CD14-positive monocyte (primary cell): ENCODE measurements around the gene DOK4. TPM values are rescaled to one million over a fixed set of nuclear protein-coding genes. Genes with fewer than 3 reads are reported as not detected.

Experiments used
- DNase-seq, 3 donors: peaks; one replicate each; pipeline ENCODE4 v3.0.0-alpha.2; 2011 to 2022
- H2AFZ ChIP-seq: 2 replicates; pipeline ENCODE4 v1.6.0; 2012; ENCODE audit warnings: mild to moderate bottlenecking, low read depth, low read length, inconsistent platforms; ENCODE audit not compliant: insufficient read depth, poor library complexity, severe bottlenecking
- H3K27ac ChIP-seq, 2 donors: 1 replicate in 1 of 2; 2 replicates in 1 of 2; pipeline ENCODE4 v1.5.1; 2012 to 2013; ENCODE audit warnings: low read length in 2 of 2, control low read depth in 1 of 2, inconsistent platforms in 1 of 2, low read depth in 1 of 2, mild to moderate bottlenecking in 1 of 2
- H3K27me3 ChIP-seq, 2 donors: one replicate each; pipeline versions ENCODE4 v1.6.0 to v1.6.1; 2011 to 2013; ENCODE audit warnings: low read length in 2 of 2; ENCODE audit not compliant: control insufficient read depth in 2 of 2, insufficient read depth in 2 of 2
- H3K36me3 ChIP-seq, 2 donors: replicated peaks in 1 of 2; 1 replicate in 1 of 2; 2 replicates in 1 of 2; pipeline versions ENCODE4 v1.5.1 to v1.6.1; 2012 to 2013; ENCODE audit warnings: low read length in 2 of 2, control low read depth in 1 of 2, inconsistent platforms in 1 of 2, mild to moderate bottlenecking in 1 of 2; ENCODE audit not compliant: insufficient read depth in 2 of 2, control insufficient read depth in 1 of 2
- H3K4me1 ChIP-seq, 2 donors: 1 replicate in 1 of 2; 2 replicates in 1 of 2; pipeline versions ENCODE4 v1.5.1 to v1.6.1; 2012 to 2013; ENCODE audit warnings: low read length in 2 of 2, control low read depth in 1 of 2, inconsistent platforms in 1 of 2, mild to moderate bottlenecking in 1 of 2, moderate library complexity in 1 of 2; ENCODE audit not compliant: insufficient read depth in 2 of 2, control insufficient read depth in 1 of 2
- H3K4me2 ChIP-seq: replicated peaks from 2 replicates; pipeline ENCODE3; 2012; ENCODE audit warnings: low read length, moderate library complexity, mild to moderate bottlenecking; ENCODE audit not compliant: poor library complexity, severe bottlenecking; ENCODE audit errors: extremely low read depth
- H3K4me3 ChIP-seq, 3 experiments: fragments of 200-600 bp in 1 of 3; sonication (generic) in 1 of 3; replicated peaks in 1 of 3; 1 replicate in 2 of 3; 2 replicates in 1 of 3; pipeline ENCODE4 v1.5.1; 2011 to 2013; ENCODE audit warnings: low read length in 3 of 3, mild to moderate bottlenecking in 3 of 3, control low read depth in 2 of 3, low read depth in 2 of 3, inconsistent platforms in 1 of 3, moderate library complexity in 1 of 3
- H3K79me2 ChIP-seq: 2 replicates; pipeline ENCODE4 v1.6.0; 2012; ENCODE audit warnings: mild to moderate bottlenecking, control low read depth, inconsistent platforms, low read length, moderate library complexity; ENCODE audit not compliant: insufficient read depth
- H3K9ac ChIP-seq: 2 replicates; pipeline ENCODE4 v1.6.0; 2017; ENCODE audit warnings: low read length, mild to moderate bottlenecking; ENCODE audit not compliant: insufficient read depth, poor library complexity, severe bottlenecking
- H3K9me3 ChIP-seq, 2 donors: replicated peaks in 1 of 2; 1 replicate in 1 of 2; 2 replicates in 1 of 2; pipeline versions ENCODE4 v1.5.1 to v1.6.1; 2012 to 2013; ENCODE audit warnings: low read length in 2 of 2, control low read depth in 1 of 2; ENCODE audit not compliant: control insufficient read depth in 1 of 2, insufficient read depth in 1 of 2
- H4K20me1 ChIP-seq: 2 replicates; pipeline ENCODE4 v1.6.0; 2012; ENCODE audit warnings: mild to moderate bottlenecking, low read length, control low read depth, moderate library complexity; ENCODE audit not compliant: insufficient read depth
- H3K27ac Mint-ChIP-seq, 7 donors: one replicate each; pipeline ENCODE4 v1.8.0; 2020; ENCODE audit warnings: mild to moderate bottlenecking in 7 of 7, mixed read lengths in 7 of 7, moderate library complexity in 6 of 7, inconsistent platforms in 2 of 7
- H3K27me3 Mint-ChIP-seq, 3 donors: one replicate each; pipeline ENCODE4 v1.8.0; 2021 to 2022; ENCODE audit warnings: low read depth in 3 of 3, mild to moderate bottlenecking in 3 of 3, mixed read lengths in 3 of 3, moderate library complexity in 3 of 3, inconsistent platforms in 1 of 3
- H3K36me3 Mint-ChIP-seq, 2 donors: one replicate each; pipeline ENCODE4 v1.8.0; 2020; ENCODE audit warnings: mixed read lengths in 2 of 2, inconsistent platforms in 1 of 2, mild to moderate bottlenecking in 1 of 2
- H3K4me1 Mint-ChIP-seq: one replicate; pipeline ENCODE4 v1.8.0; 2020; ENCODE audit warnings: mild to moderate bottlenecking, mixed read lengths
- H3K4me3 Mint-ChIP-seq, 2 donors: one replicate each; pipeline ENCODE4 v1.8.0; 2020; ENCODE audit warnings: mild to moderate bottlenecking in 2 of 2, mixed read lengths in 2 of 2, moderate library complexity in 1 of 2
- H3K9me3 Mint-ChIP-seq, 7 donors: one replicate each; pipeline ENCODE4 v1.8.0; 2020 to 2022; ENCODE audit warnings: mixed read lengths in 7 of 7, mild to moderate bottlenecking in 6 of 7, moderate library complexity in 6 of 7, inconsistent platforms in 2 of 7
- WGBS: methylation state at CpG from one replicate; pipeline ENCODE4 v1.1.5; 2013; ENCODE audit warnings: missing lambda C conversion rate; ENCODE audit not compliant: insufficient coverage; 5-methylcytosine and 5-hydroxymethylcytosine counted together
- intact Hi-C, 2 donors: fragments of 100-400 bp; cut with micrococcal nuclease; formaldehyde crosslinking; loops; one replicate each; pipeline versions ENCODE4 v1.15.0 to v1.15.1; 2023
- polyA plus RNA-seq, 3 donors: library from polyadenylated mRNA; depleted of rRNA in 1 of 3; unstranded in 2 of 3; stranded (reverse) in 1 of 3; fragments of 300-500 nt in 2 of 3; fragments of >200 nt in 1 of 3; fragmentation: Illumina TruSeq in 2 of 3; gene quantifications; 1 replicate in 2 of 3; 2 replicates in 1 of 3; pipeline ENCODE4 v1.2.3, GENCODE V29; 2012 to 2021
- TF ChIP-seq, protein P1 (sequence below): fragments of 200-600 bp; IDR thresholded peaks from one replicate; pipeline ENCODE4 v1.8.0; 2022; ENCODE audit warnings: antibody characterized with exemption, mild to moderate bottlenecking

The DOK4 gene
- polyA plus RNA-seq, 3 donors, result 0.09 to 0.17 TPM; not detected in 1

DNA sequence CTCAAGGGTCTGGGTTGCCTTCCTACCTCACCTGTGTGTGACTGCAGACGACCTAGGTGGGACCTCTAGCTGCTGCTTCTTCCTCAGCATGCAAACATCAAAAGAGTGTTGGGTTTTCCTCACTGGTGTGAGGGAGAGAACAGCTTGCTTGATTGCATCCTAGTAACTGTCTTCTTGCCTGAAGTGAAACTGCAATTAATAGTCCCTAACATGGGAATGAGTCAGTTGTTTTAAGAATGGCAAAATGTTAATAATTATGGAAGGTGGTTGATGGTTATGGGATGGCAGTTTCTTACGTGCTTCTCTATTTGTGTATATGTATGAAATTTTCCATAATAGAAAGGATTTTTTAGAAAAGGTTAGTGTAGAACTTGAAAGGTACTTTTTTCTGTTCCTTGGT, 17.9 kb downstream of the DOK4 start:
- Histone ChIP-seq H3K4me1 (peaks cover 3 to 15% of the 10 kb centered on the region in 2 donors), H2AFZ (no peak overlapping the region), H3K4me3 (no peak overlapping the region), H3K79me2 (peaks cover 18% of the 10 kb centered on the region), H3K9ac (no peak overlapping the region), H3K36me3 (peaks cover 71 to 79% of the 10 kb centered on the region in 2 donors), H4K20me1 (peaks cover 15% of the 10 kb centered on the region), H3K27ac (no peak overlapping the region), H3K4me2 (no peak overlapping the region), H3K27me3 (no peaks in the 10 kb centered on the region), H3K9me3 (no peaks in the 10 kb centered on the region)
- intact Hi-C loops, result loop anchor here in 1 of 2 donors (10.0 kb wide), 1 partner anchor 266 kb away; the partner anchor contains the start of gene KATNB1
- Mint-ChIP-seq H3K27me3 (peaks cover 0 to 2% (median 0%) of the 10 kb centered on the region in 3 donors), H3K27ac (peak overlapping the region in 1 of 7 donors; percentile 45), H3K9me3 (peaks cover 0 to 5% (median 0%) of the 10 kb centered on the region in 7 donors), H3K4me3 (no peak overlapping the region), H3K4me1 (peaks cover 24% of the 10 kb centered on the region), H3K36me3 (peaks cover 78 to 84% of the 10 kb centered on the region in 2 donors)
- no peak for DNase-seq
- 83% methylated on average over 1 of the region's 2 CpGs for WGBS
- TF ChIP-seq, protein P1, sequence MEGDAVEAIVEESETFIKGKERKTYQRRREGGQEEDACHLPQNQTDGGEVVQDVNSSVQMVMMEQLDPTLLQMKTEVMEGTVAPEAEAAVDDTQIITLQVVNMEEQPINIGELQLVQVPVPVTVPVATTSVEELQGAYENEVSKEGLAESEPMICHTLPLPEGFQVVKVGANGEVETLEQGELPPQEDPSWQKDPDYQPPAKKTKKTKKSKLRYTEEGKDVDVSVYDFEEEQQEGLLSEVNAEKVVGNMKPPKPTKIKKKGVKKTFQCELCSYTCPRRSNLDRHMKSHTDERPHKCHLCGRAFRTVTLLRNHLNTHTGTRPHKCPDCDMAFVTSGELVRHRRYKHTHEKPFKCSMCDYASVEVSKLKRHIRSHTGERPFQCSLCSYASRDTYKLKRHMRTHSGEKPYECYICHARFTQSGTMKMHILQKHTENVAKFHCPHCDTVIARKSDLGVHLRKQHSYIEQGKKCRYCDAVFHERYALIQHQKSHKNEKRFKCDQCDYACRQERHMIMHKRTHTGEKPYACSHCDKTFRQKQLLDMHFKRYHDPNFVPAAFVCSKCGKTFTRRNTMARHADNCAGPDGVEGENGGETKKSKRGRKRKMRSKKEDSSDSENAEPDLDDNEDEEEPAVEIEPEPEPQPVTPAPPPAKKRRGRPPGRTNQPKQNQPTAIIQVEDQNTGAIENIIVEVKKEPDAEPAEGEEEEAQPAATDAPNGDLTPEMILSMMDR, result no peak

DNA sequence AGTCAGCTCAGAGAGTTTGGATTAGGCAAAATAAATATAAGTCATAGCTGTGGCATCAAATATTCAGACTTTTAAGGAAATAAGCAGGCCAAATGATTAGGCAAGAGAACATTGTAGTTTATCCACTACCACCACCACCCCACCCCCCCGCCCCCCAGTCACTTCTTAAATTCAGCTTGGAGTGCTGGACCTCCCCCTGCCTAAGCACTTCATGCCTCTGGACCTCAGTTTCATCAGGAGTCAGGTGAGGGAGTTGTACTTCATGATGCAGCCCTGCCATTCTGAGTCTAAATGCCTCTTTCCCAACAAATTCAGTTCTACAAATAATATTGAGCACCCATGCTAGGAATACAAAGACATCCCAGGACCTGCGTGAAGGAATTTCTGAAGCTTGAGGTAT, 21.8 kb downstream of the DOK4 start:
- Histone ChIP-seq H4K20me1 (peaks cover 17% of the 10 kb centered on the region), H3K36me3 (peaks cover 60 to 65% of the 10 kb centered on the region in 2 donors), H3K4me1 (peaks cover 9 to 11% of the 10 kb centered on the region in 2 donors), H3K9ac (no peak overlapping the region), H3K79me2 (peaks cover 24% of the 10 kb centered on the region), H2AFZ (no peak overlapping the region), H3K4me3 (no peak overlapping the region), H3K9me3 (no peaks in the 10 kb centered on the region), H3K4me2 (no peak overlapping the region), H3K27ac (no peak overlapping the region), H3K27me3 (no peaks in the 10 kb centered on the region)
- intact Hi-C loops, result loop anchor here in 1 of 2 donors (10.0 kb wide), 1 partner anchor 270 kb away; the partner anchor contains the start of gene KATNB1
- TF ChIP-seq, protein P1, result no peak
- peaks cover 67 to 69% of the 10 kb centered on the region in 2 donors for H3K36me3 Mint-ChIP-seq
- WGBS, result no CpG with 5 or more reads among the region's 2 CpGs
- peaks cover 22% of the 10 kb centered on the region for H3K4me1 Mint-ChIP-seq
- no peak for DNase-seq
- H3K9me3 Mint-ChIP-seq, result no peaks in the 10 kb centered on the region
- no peak overlapping the region for H3K27ac Mint-ChIP-seq
- peaks cover 0 to 3% (median 2%) of the 10 kb centered on the region in 3 donors for H3K27me3 Mint-ChIP-seq
- H3K4me3 Mint-ChIP-seq, result no peak overlapping the region
